AG04450 (cell line): ENCODE data around the gene INPP5D. TPM values are rescaled to one million over a fixed set of nuclear protein-coding genes. Genes with fewer than 3 reads are reported as not detected.

ENCODE experiments used
- CTCF ChIA-PET: fragments of 300-600, 350-600 bp; formaldehyde crosslinking; extraction: SDS; loops from one replicate; lab custom pipeline; 2022; ENCODE audit warnings: antibody characterized with exemption, inconsistent platforms; lab: Charles Lee
- POLR2A ChIA-PET: fragments of 350-600 bp; formaldehyde crosslinking; extraction: SDS; loops from one replicate; lab custom pipeline; 2021; ENCODE audit warnings: antibody characterized with exemption, inconsistent platforms; lab: Yijun Ruan, JAX
- DNase-seq: peaks from one replicate; pipeline ENCODE4 v3.0.0-alpha.2; 2011; ENCODE audit warnings: low read depth, low spot score
- H3K27ac ChIP-seq: one replicate; pipeline ENCODE4 v1.5.1; 2012; ENCODE audit warnings: low read depth, low read length, control low read depth
- H3K27me3 ChIP-seq: one replicate; pipeline ENCODE4 v1.6.0; 2012; ENCODE audit warnings: low read length; ENCODE audit not compliant: control insufficient read depth, insufficient read depth
- H3K4me3 ChIP-seq: 2 replicates; pipeline ENCODE4 v1.5.1; 2011; ENCODE audit warnings: mild to moderate bottlenecking, low read depth, low read length, control low read depth
- H3K9me3 ChIP-seq: 2 replicates; pipeline ENCODE4 v1.5.1; 2012; ENCODE audit warnings: low read length; ENCODE audit not compliant: control insufficient read depth, insufficient read depth
- CTCF ChIP-seq: IDR thresholded peaks from 2 replicates; pipeline ENCODE4 v1.5.1; 2011; ENCODE audit warnings: low read depth, low read length, control low read depth, inconsistent platforms
- polyA plus RNA-seq: library from polyadenylated mRNA; depleted of rRNA; stranded (reverse); fragments of >200 nt; gene quantifications from 2 replicates; pipeline ENCODE4 v1.2.3, GENCODE V29; 2011

INPP5D gene
- polyA plus RNA-seq, 1 experiment = 0.43 TPM

DNA sequence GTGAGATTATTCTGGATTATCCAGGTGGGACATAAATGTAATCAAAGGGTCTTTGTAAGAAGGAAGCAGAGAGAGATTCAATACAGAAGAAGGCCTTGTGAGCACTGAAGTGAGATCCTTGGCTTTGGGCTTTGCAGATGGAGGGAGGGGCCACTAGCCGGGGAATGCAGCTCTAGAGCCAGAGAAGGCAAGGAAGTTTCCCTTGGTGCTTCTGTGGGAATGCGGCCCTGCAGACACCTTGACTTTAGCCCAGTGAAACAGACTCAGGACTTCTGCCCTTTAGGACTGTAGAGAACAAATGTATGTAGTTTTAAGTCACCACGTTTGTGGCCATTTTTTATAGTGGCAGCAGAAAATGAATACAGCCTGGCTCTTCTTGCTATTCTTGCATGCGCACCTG is 19.6 kb upstream of the INPP5D start:
- Histone ChIP-seq H3K27ac (no peak overlapping the region), H3K27me3 (peaks cover 31% of the 10 kb centered on the region), H3K9me3 (peaks cover 5% of the 10 kb centered on the region; the same call in 1 of the 2 replicates), H3K4me3 (no peak overlapping the region)
- ChIA-PET CTCF (interaction anchor here (0.8 to 2.5 kb wide), 2 partner anchors 13 to 14 kb away, joined by 3 to 16 read pairs; no protein-coding TSS in a partner anchor), POLR2A (no interaction called here)
- no peak for TF ChIP-seq CTCF
- DNase-seq = no peak

- Histone ChIP-seq H3K4me3 (no peak overlapping the region), H3K27me3 (peaks cover 37% of the 10 kb centered on the region), H3K27ac (no peak overlapping the region), H3K9me3 (no peaks in the 10 kb centered on the region; the same call in 1 of the 2 replicates)
- TF ChIP-seq CTCF = no peak
- ChIA-PET CTCF (interaction anchor here (2.5 kb wide), 1 partner anchor 12 kb away, joined by 16 read pairs; no protein-coding TSS in a partner anchor), POLR2A (no interaction called here)
- DNase-seq = no peak
Observed at GRCh38 chr2:233041722-233042323, 18.3 kb upstream of the INPP5D start.

DNA sequence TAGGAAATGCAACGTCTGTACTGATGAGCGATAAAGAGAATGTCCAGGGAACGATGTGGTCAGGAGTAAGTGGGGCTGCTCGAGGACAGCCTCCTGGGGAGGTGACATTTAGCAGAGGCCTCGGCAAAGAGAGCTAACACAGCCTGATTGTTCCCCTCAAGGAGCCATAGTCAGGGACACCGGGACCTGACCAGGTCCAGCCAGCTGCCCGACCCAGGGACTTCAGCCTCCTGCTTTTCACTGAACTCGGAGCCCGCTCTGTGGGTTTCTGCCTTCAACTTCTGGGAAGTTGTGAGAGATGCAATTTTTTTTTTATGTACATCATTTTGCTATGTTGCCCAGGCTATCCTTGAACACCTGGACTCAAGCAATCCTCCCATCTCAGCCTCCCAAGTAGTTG is 17.6 kb upstream of the INPP5D start:
- Histone ChIP-seq H3K4me3 (no peak overlapping the region), H3K27ac (no peak overlapping the region), H3K9me3 (no peaks in the 10 kb centered on the region; the same call in 1 of the 2 replicates), H3K27me3 (peaks cover 38% of the 10 kb centered on the region)
- no peak for TF ChIP-seq CTCF
- DNase-seq = no peak
- ChIA-PET CTCF (interaction anchor here (2.5 kb wide), 1 partner anchor 11 kb away, joined by 16 read pairs; no protein-coding TSS in a partner anchor), POLR2A (no interaction called here)

- H3K27ac ChIP-seq = no peak overlapping the region
- H3K9me3 ChIP-seq = no peaks in the 10 kb centered on the region; the same call in 1 of the 2 replicates
- no peak for TF ChIP-seq CTCF
- no peak overlapping the region for H3K4me3 ChIP-seq
- CTCF ChIA-PET = interaction anchor here (0.9 to 2.9 kb wide), 2 partner anchors 9 to 206 kb away, joined by 3 to 26 read pairs; no protein-coding TSS in a partner anchor
- no peak for DNase-seq
- POLR2A ChIA-PET = no interaction called here
- H3K27me3 ChIP-seq = peaks cover 46% of the 10 kb centered on the region
Observed at GRCh38 chr2:233044974-233045605, 15.1 kb upstream of the INPP5D start.

- DNase-seq = no peak
- TF ChIP-seq CTCF = no peak
- Histone ChIP-seq H3K27me3 (peaks cover 41% of the 10 kb centered on the region), H3K27ac (no peak overlapping the region), H3K9me3 (no peaks in the 10 kb centered on the region; the same call in 1 of the 2 replicates), H3K4me3 (no peak overlapping the region)
- POLR2A ChIA-PET = no interaction called here
- CTCF ChIA-PET = interaction anchor here (1.6 kb wide), 1 partner anchor 14 kb away, joined by 3 read pairs; no protein-coding TSS in a partner anchor
Observed at GRCh38 chr2:233047206-233047605, 12.9 kb upstream of the INPP5D start.
